A673 (cell line): ENCODE measurements around the gene NUDT17.

ENCODE experiments used
- EZH2 ChIP-seq: fragments of 200-600 bp; sonication (generic); IDR thresholded peaks from 2 replicates; pipeline ENCODE4 v1.6.1; 2017; ENCODE audit warnings: borderline replicate concordance, low read depth, mild to moderate bottlenecking, mixed read lengths, antibody characterized with exemption, low read length; ENCODE audit not compliant: poor library complexity, severe bottlenecking
- TF ChIP-seq, protein P1 (sequence below): fragments of 300-800, 200-600 bp; sonication (generic); conservative IDR thresholded peaks from 2 replicates; pipeline ENCODE4 v1.5.1; 2017; ENCODE audit warnings: low read depth, mild to moderate bottlenecking, antibody characterized with exemption, low read length, moderate library complexity, mixed read lengths

DNA sequence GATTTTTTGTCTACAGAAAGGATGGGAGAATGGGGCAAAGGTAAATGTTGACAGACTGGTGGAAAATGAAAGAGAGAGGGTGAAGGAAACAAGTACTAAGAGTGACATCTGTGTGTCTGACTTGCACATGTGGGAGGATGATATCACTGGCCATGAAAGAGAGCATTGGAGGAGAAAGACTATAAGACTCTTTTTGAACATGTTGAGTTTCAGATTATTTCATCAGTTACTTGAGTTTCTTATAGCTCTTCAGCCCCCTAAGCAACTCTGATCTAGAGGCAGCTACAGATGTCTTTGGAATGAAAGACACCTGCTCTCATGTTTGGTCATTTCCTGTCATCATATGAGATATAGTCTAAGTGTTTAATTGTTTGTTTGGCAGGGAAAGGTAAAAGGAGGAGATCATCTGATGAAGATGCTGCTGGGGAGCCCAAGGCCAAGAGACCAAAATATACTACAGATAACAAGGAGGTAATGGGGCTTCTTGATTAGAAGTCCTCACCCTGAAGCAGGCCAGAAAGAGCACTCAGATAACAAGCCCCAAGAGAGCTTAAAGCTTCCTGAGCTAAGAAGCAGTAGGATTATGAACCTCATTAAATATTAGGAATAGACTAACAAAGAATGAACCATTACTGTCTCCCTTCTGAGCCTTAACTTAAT, 16.9 kb upstream of the NUDT17 start:
- TF ChIP-seq, protein P1, sequence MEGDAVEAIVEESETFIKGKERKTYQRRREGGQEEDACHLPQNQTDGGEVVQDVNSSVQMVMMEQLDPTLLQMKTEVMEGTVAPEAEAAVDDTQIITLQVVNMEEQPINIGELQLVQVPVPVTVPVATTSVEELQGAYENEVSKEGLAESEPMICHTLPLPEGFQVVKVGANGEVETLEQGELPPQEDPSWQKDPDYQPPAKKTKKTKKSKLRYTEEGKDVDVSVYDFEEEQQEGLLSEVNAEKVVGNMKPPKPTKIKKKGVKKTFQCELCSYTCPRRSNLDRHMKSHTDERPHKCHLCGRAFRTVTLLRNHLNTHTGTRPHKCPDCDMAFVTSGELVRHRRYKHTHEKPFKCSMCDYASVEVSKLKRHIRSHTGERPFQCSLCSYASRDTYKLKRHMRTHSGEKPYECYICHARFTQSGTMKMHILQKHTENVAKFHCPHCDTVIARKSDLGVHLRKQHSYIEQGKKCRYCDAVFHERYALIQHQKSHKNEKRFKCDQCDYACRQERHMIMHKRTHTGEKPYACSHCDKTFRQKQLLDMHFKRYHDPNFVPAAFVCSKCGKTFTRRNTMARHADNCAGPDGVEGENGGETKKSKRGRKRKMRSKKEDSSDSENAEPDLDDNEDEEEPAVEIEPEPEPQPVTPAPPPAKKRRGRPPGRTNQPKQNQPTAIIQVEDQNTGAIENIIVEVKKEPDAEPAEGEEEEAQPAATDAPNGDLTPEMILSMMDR: no peak
- no peak for TF ChIP-seq EZH2
